Activated CD4-positive, CD25-positive, alpha-beta regulatory T cell treated with anti-CD3 and anti-CD28 coated beads, Interleukin-2, amount 50 U/mL, for 72 hours (primary cell): Measurements from ENCODE around the gene LILRB1.
"Not testable (repeated sequence)": the region's sequence is repeated elsewhere in the genome, so short reads cannot be mapped to it uniquely, and the experiment has no call there.

Source experiments
- DNase-seq: peaks from one replicate; pipeline ENCODE4 v3.0.0; 2021

Gene LILRB1

GRCh38 chr19:54667217-54667616 is 36.9 kb downstream of the LILRB1 start:
- DNase-seq, result no peak

DNA sequence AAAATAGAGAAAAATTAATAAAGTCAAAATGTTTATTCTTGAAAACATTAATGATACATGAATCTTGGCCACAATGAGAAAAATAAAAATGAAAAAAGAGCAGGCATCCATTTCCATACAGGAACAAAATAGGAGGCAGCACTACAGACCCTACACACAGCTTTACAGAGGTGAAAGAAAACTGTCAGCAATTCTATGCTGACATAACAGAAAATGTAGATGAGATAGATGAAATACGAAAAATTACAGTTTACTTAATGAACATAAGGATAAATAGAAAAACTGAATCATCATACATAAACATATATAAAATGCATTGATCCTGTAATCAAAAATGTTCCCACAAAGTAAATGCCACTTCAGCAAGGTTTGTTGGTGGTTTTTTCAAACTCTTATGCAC is 38.1 kb downstream of the LILRB1 start:
- no peak for DNase-seq

DNA sequence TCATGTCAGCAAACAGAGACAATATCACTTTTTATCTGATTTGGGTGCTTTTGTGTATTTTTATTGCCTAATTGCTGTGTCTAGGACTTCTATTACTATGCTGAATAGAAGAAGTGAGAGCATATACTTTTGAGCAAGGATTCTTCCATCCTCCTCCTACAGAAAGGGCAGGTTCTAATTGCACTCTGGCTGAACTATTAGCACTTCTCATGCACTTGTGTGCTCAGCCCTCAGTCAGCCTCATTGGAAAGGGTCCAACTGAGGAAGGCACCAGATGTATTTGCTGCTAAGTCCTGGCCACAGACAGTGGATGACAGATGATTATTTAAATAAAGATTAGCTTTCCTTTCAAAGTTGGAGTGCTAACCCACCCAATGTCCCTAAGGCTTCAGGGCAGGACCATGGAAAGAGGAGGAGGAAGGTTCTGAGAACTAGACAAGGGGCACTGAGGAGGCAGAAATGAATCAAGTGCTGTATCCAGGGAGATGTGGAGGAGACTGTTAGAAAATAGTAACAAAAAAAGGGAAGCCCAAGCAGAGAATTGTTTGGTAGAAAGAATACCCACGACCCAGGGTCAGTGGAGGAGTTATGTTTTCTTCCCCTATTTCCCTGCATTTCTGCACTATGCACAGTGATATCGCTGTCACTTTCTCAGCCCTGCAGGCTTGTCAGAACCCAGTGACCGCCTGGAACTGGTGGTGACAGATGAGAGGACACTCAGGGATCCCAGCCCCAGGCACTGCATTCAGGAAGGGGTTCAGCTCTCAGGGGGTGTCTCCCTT is 40.5 kb downstream of the LILRB1 start:
- DNase-seq, result no peak

DNA sequence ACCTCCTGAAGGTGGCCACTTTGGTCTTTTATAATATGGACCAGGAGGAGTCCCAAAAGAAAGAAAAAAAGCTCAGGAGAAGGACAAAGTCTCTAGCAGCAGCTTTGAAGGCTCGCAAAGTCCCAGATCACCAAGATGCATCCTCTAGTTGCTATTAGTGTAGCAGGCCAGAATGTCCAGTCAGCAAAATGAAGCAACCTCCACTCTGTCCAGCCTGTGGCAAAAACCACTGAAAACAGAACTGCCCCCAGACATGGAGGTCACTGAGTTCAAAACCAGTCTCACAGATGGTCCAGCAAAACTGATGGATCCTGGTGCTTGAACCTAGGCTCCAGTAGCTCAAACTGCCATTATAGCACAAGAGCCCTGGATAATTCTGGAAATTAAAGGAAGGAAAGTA is 42.9 kb downstream of the LILRB1 start:
- no peak for DNase-seq

DNA sequence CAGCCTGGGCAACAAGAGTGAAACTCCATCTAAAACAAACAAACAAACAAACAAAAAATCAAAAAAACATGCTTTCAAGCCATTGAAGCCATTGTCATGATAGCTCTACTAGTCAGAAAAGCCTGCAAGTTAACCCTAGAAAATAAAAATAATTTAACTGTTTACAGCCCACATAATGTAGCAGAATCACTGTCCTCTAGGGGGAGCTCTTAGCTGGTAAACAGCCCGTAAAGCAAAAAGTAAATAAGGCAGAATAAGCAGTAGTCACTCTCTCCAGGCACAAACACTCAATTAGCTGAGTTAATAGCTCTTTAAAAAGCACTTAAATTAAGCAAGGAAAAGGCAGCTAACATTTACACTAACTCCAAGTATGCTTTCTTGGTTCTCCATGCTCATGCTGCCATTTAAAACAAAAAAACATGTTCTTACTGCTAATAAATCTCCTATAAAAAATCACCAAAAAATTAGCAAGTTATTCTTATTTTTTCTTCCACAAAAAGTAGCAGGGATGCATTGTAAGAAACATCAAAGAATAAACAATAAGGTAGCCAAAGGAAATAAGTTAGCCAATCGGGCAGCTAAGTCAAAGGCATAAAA is 43.8 kb downstream of the LILRB1 start:
- DNase-seq, result no peak

- not testable (repeated sequence) for DNase-seq
These were observed 46.0 kb downstream of the LILRB1 start for GRCh38 chr19:54676210-54676834.

- DNase-seq, result no peak
These were observed 46.9 kb downstream of the LILRB1 start for GRCh38 chr19:54677217-54677616.

- DNase-seq, result not testable (repeated sequence)
These were observed 51.3 kb downstream of the LILRB1 start for GRCh38 chr19:54681596-54681995.

GRCh38 chr19:54682306-54682856 is 52.1 kb downstream of the LILRB1 start:
- no peak for DNase-seq

DNA sequence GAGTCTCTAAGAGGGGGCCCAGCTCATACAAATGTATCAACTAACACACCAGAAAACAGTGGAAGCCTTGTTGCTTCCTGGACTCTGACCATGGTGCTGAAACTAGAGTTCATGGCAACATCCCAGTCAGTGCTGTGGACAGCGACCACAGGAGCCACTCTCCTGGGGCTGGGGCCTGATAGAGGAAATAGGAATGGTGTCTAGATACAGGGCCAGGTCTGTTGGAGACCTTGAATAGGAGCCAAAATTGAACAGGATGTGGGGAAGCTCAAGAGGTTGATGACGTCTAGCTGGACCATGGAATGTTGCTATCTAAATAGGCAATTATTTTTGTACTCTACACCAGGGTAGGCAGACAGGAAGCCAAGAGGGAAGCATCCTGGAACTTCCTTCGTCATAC is 54.2 kb downstream of the LILRB1 start:
- DNase-seq, result no peak
